ENCODE data around the gene CACNB1. TPM values are rescaled to one million over a fixed set of nuclear protein-coding genes. Genes with fewer than 3 reads are reported as not detected.

Gene CACNB1
- total RNA-seq, 1 donor, result 7.8 TPM

DNA sequence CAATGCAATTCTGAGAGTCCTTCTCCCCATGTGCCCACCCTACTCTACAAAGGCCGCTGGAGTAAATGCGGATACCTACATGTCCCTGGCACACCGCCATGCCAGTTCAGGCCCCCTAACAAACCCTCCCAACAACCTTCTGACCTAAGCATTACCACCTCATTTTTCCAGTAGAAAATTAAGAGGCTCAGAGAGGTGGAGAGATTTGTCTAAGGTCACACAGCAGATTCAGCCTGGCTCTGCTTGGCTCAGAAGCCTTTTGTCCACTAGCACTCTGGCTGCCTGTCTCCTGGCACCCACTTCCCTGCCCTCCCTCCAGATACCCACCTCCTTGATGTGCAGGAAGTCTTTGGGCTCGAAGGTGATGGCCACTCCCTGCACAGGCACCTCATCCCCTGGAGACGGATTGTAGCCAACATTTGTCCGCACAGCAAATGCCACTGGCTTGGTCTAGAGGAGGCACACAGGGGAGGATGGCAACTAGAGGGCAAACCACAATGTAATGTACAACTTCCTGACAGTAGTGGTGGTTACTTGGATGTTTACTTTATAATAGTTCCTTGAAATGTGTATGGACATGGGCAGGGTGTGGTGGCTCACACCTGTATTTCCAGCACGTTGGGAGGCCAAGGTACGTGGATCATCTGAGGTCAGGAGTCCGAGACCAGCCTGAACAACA lies 10.2 kb downstream of the CACNB1 start:
- no peak overlapping the region for H3K4me3 ChIP-seq (ENCODE audit: low read depth, low read length)
- no peak for DNase-seq (ENCODE audit: low read depth)
- TF ChIP-seq, protein P1, sequence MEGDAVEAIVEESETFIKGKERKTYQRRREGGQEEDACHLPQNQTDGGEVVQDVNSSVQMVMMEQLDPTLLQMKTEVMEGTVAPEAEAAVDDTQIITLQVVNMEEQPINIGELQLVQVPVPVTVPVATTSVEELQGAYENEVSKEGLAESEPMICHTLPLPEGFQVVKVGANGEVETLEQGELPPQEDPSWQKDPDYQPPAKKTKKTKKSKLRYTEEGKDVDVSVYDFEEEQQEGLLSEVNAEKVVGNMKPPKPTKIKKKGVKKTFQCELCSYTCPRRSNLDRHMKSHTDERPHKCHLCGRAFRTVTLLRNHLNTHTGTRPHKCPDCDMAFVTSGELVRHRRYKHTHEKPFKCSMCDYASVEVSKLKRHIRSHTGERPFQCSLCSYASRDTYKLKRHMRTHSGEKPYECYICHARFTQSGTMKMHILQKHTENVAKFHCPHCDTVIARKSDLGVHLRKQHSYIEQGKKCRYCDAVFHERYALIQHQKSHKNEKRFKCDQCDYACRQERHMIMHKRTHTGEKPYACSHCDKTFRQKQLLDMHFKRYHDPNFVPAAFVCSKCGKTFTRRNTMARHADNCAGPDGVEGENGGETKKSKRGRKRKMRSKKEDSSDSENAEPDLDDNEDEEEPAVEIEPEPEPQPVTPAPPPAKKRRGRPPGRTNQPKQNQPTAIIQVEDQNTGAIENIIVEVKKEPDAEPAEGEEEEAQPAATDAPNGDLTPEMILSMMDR (IDR thresholded peaks at IDR 0.05; ENCODE audit: insufficient read depth, low read depth, low read length), result no peak

DNA sequence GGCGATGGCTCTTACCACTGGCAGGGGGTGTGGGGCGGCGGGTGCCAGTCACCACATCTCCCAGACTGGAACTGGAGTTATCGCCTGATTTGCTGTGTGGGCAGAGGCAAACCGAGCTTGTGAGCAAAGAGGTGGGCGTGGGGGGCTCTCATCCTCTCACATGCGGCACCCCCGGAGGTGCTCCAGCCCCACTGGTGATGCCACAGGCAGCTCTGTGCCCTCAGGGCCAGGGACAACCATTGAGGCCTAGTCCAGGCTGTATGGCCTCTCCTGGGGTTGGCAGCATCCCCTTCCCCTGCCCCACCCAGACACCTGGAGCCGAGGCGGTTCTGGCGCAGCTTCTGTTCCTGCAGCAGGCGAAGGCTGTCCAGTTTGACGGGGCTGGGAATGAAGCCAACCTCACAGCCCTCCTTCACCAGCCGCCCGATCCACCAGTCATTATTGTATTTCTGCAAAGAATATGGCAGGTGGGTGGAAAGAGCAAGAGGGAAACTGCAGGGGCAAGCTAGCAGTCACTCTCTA lies 10.9 kb downstream of the CACNB1 start:
- TF ChIP-seq, protein P1 (IDR thresholded peaks at IDR 0.05; ENCODE audit: insufficient read depth, low read depth, low read length), result no peak
- DNase-seq (ENCODE audit: low read depth), result no peak
- no peak overlapping the region for H3K4me3 ChIP-seq (ENCODE audit: low read depth, low read length)

DNA sequence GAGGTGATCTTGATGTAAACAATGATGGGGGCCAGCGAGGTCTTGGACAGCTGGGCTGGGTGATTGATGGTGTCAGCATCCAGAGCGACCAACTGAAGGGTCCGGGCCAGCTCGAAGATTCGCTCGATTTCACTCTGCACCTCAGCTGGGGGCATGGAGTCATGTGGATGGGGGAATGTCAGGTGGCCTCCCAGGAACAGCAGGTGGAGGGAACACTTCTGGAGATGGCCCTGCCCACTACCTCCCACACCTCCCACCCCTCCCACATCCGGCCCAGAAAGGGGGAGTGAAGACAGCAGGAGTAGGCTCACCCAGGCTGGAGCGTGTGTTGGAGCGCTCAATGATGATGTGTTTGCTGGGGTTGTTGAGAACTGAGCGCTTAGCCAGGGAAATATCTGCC lies 13.7 kb downstream of the CACNB1 start:
- TF ChIP-seq, protein P1 (IDR thresholded peaks at IDR 0.05; ENCODE audit: insufficient read depth, low read depth, low read length), result no peak
- DNase-seq (ENCODE audit: low read depth), result no peak

DNA sequence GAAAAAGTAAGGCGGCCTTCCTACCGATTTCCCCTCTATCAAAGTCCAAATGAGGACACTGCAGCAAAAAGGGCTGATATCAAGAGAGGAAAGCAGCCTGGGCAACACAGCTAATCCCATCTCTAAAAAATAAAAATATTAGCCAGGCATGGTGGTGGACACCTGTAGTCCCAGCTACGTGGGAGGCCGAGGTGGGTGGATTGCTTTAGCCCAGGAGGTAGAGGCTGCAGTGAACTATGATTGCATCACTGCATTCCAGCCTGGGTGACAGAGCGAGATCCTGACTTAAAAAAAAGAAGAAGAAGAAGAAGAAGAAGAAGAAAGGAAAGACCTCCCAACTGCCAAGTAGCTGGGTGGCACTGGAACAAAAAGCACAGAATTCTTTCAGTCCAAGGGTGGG lies 14.4 kb downstream of the CACNB1 start:
- no peak for DNase-seq (ENCODE audit: low read depth)
- TF ChIP-seq, protein P1 (IDR thresholded peaks at IDR 0.05; ENCODE audit: insufficient read depth, low read depth, low read length), result no peak
- no peak overlapping the region for H3K4me3 ChIP-seq (ENCODE audit: low read depth, low read length)

More for the DNA sequence above, 13.7 kb downstream of the CACNB1 start:
- H3K4me3 ChIP-seq (ENCODE audit: low read depth, low read length), result no peak overlapping the region

DNA sequence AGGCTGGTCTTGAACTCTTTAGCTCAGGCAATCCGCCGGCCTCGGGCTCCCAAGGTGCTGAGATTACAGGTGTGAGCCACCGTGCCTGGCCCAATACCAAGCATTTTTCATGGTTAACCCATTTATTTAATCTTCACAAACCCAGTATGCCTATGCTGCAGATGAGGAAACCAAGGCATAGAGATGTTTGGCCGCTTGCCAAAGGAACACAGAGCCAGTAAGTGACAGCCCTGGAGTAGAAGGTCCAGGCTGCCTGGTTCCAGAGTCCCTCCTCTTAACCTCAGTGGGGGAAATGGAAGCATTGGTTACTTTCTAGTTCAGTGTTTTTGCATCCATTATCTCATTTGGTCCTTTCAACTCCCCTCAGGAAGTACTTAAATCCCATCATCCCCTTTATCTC lies 16.2 kb downstream of the CACNB1 start:
- DNase-seq (ENCODE audit: low read depth), result no peak
- TF ChIP-seq, protein P1 (IDR thresholded peaks at IDR 0.05; ENCODE audit: insufficient read depth, low read depth, low read length), result no peak

DNA sequence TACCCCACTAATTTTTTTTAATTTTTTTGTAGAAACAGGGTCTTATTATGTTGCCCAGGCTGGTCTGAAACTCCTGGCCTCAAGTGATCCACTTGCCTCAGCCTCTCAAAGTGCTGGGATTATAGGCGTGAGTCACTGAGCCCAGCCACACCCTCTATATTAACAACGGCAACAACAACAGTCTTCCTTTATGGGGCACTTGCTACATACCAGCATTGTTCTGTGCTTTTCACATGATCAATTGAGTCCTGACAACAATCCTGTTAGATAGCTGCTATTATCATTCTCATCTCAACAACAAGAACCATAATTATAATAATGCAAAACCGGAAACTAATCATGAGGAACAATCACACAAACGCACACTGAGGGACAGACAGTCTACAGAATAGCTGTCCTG lies 18.9 kb downstream of the CACNB1 start:
- DNase-seq (ENCODE audit: low read depth), result peak; percentile 62
- no peak overlapping the region for H3K4me3 ChIP-seq (ENCODE audit: low read depth, low read length)
- TF ChIP-seq, protein P1 (IDR thresholded peaks at IDR 0.05; ENCODE audit: insufficient read depth, low read depth, low read length), result no peak

More for the DNA sequence above, 16.2 kb downstream of the CACNB1 start:
- H3K4me3 ChIP-seq (ENCODE audit: low read depth, low read length), result no peak overlapping the region
